GM12878 (cell line): ENCODE data around the gene POU6F2.

Source experiments
- CTCF ChIP-seq, 3 experiments: IDR thresholded peaks in 2 of 3; conservative IDR thresholded peaks in 1 of 3; 2 replicates each; pipeline ENCODE4 v1.5.1; 2011; ENCODE audit warnings: low read depth in 3 of 3, low read length in 3 of 3, mild to moderate bottlenecking in 3 of 3, control low read depth in 2 of 3, moderate library complexity in 2 of 3, inconsistent platforms in 1 of 3, mixed read lengths in 1 of 3; ENCODE audit not compliant: control insufficient read depth in 2 of 3, insufficient read depth in 1 of 3; ENCODE audit errors: extremely low read depth in 1 of 3
- E2F4 ChIP-seq: IDR thresholded peaks from 2 replicates; pipeline ENCODE4 v1.6.1; 2012; ENCODE audit warnings: low read depth, low read length, improper control_type of control experiment
- EP300 ChIP-seq, 2 experiments: fragments of 150-350 bp in 1 of 2; IDR thresholded peaks; 2 replicates each; pipeline ENCODE4 v1.6.1; 2011 to 2012; ENCODE audit warnings: low read depth in 2 of 2, low read length in 2 of 2, borderline replicate concordance in 1 of 2, improper control_type of control experiment in 1 of 2, inconsistent platforms in 1 of 2; ENCODE audit not compliant: control insufficient read depth in 1 of 2
- GABPA ChIP-seq: IDR thresholded peaks from 2 replicates; pipeline ENCODE4 v1.6.1; 2014; ENCODE audit warnings: antibody characterized with exemption, low read depth, mild to moderate bottlenecking, inconsistent platforms
- POLR2A ChIP-seq: IDR thresholded peaks from 2 replicates; pipeline ENCODE4 v1.6.1; 2011; ENCODE audit warnings: low read depth, mild to moderate bottlenecking, low read length
- PRDM15 ChIP-seq: fragments of 450-650 bp; formaldehyde crosslinking; IDR thresholded peaks from 2 replicates; pipeline ENCODE4 v1.4.0; 2020; ENCODE audit warnings: mild to moderate bottlenecking, moderate library complexity
- RAD21 ChIP-seq: IDR thresholded peaks from 2 replicates; pipeline ENCODE4 v1.6.1; 2011; ENCODE audit warnings: mild to moderate bottlenecking, low read depth, low read length, moderate library complexity; ENCODE audit not compliant: insufficient read depth
- RCOR1 ChIP-seq: conservative IDR thresholded peaks from 2 replicates; pipeline ENCODE4 v1.6.1; 2012; ENCODE audit warnings: low read depth, low read length, improper control_type of control experiment
- REST ChIP-seq: IDR thresholded peaks from 2 replicates; pipeline ENCODE4 v1.6.1; 2012; ENCODE audit warnings: mild to moderate bottlenecking, low read depth, low read length
- ZBED1 ChIP-seq: IDR thresholded peaks from 2 replicates; pipeline ENCODE4 v1.6.1; 2016; ENCODE audit warnings: borderline replicate concordance

- TF ChIP-seq REST, result no peak
- TF ChIP-seq RCOR1, result no peak
- no peak for TF ChIP-seq CTCF (IDR thresholded peaks at IDR 0.05 in 2 of 3, conservative IDR thresholded peaks at IDR 0.05 in 1 of 3; ENCODE audit: control insufficient read depth in 2 of 3, extremely low read depth in 1 of 3, insufficient read depth in 1 of 3, low read depth in 3 of 3, low read length in 3 of 3)
- no peak for TF ChIP-seq POLR2A
- TF ChIP-seq EP300 (IDR thresholded peaks at IDR 0.05; ENCODE audit: borderline replicate concordance in 1 of 2, control insufficient read depth in 1 of 2, low read depth in 2 of 2, low read length in 2 of 2), result no peak
- no peak for TF ChIP-seq PRDM15 (CRISPR knock-in tag)
- TF ChIP-seq RAD21, result no peak
- no peak for TF ChIP-seq GABPA
- no peak for TF ChIP-seq ZBED1
- no peak for TF ChIP-seq E2F4
Observed at GRCh38 chr7:39468261-39468660, 490.6 kb downstream of the POU6F2 start.
